GM10266 (cell line): ENCODE measurements around the gene PCNX3.
"Not testable (repeated sequence)": the region's sequence is repeated elsewhere in the genome, so short reads cannot be mapped to it uniquely, and the experiment has no call there.

ENCODE experiments used
- DNase-seq: peaks from one replicate; pipeline ENCODE4 v3.0.0; 2012; ENCODE audit errors: extremely low spot score
- CTCF ChIP-seq: IDR thresholded peaks from 2 replicates; pipeline ENCODE4 v1.5.1; 2012; ENCODE audit warnings: mild to moderate bottlenecking, low read depth; ENCODE audit not compliant: control insufficient read depth, insufficient read depth; ENCODE audit errors: missing control alignments

PCNX3 gene

GRCh38 chr11:65653229-65654225 lies 38.0 kb downstream of the PCNX3 start:
- DNase-seq: no peak
- no peak for TF ChIP-seq CTCF

- DNase-seq: no peak
- TF ChIP-seq CTCF: no peak
These were observed 39.1 kb downstream of the PCNX3 start for GRCh38 chr11:65654375-65655349.

- no peak for TF ChIP-seq CTCF
- DNase-seq: no peak
These were observed 40.2 kb downstream of the PCNX3 start for GRCh38 chr11:65655570-65656332.

GRCh38 chr11:65657426-65657825 lies 41.9 kb downstream of the PCNX3 start:
- DNase-seq: no peak
- no peak for TF ChIP-seq CTCF

- no peak for TF ChIP-seq CTCF
- DNase-seq: no peak
These were observed 42.8 kb downstream of the PCNX3 start for GRCh38 chr11:65658174-65659021.

GRCh38 chr11:65660038-65660437 lies 44.5 kb downstream of the PCNX3 start:
- TF ChIP-seq CTCF: no peak

GRCh38 chr11:65660908-65661307 lies 45.3 kb downstream of the PCNX3 start:
- not testable (repeated sequence) for DNase-seq

More at GRCh38 chr11:65660038-65660437, 44.5 kb downstream of the PCNX3 start:
- DNase-seq: no peak
